Right hindlimb (tissue), 1 donor: ENCODE data around the gene SATB1.

Source experiments
- DNase-seq: peaks from one replicate; pipeline ENCODE4 v3.0.0-alpha.2; 2018

The SATB1 gene

GRCh38 chr3:18396428-18396827, 28.7 kb downstream of the SATB1 start:
- DNase-seq = no peak

DNA sequence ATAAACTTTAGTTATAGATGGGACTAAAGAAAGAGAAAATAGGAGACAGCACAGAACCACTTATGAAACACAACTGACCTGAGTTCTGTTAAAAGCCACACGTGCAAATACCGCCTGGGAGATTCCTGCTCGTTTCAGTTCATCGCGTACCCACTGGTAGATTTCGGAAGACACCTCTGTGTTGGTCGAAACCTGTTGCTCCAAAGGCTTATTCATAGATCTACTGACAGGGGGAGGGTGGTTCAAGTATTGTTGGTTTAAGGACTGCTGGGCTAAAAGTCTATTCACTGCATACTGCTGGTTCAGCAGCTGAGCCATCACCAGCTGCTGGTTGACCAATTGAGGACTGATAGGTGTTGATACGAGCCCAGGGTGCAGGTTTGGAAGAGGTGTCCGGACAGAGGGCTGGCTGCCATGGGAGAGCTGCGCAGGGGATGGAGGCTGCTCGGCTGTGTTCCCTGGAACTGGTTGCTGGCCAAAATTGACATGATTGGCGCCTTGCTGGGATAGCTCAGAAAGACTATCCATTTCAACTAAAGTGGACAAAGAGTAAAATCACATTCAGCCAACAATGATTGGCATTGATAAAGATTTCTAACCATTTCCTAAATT, 30.6 kb downstream of the SATB1 start:
- DNase-seq = no peak

GRCh38 chr3:18393906-18394305, 31.2 kb downstream of the SATB1 start:
- no peak for DNase-seq

GRCh38 chr3:18390024-18390660, 35.0 kb downstream of the SATB1 start:
- DNase-seq = no peak

DNA sequence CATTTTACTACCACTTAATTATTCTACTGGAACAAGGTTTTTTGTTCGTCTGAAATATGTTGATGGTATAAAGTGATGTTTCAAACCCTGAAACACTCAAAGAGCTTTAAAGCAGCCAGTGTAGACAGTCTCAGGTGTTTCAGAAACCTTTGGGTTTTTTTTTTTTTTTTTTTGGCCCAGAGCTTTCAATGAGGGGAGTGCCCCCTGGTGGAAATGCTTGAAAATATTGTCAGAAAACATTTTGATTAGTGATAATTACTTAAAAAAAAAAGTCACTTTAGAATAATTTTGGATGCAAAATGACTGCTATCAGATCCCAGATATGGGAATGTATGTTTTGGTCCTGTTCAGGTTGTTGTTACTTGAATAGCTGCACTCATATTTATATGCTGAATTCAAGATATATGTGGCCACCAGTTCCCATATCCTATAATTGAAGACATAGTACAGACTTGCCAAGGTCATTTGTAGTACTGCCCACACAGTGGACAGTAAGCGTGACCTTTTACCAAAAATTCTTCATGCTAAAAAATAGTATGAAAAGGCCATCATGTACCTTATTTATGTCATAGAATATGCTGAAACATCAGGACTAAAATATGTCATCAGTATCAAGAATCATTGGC, 35.9 kb downstream of the SATB1 start:
- DNase-seq = no peak

GRCh38 chr3:18386274-18386890, 38.8 kb downstream of the SATB1 start:
- DNase-seq = no peak

GRCh38 chr3:18385706-18386105, 39.4 kb downstream of the SATB1 start:
- DNase-seq = no peak

DNA sequence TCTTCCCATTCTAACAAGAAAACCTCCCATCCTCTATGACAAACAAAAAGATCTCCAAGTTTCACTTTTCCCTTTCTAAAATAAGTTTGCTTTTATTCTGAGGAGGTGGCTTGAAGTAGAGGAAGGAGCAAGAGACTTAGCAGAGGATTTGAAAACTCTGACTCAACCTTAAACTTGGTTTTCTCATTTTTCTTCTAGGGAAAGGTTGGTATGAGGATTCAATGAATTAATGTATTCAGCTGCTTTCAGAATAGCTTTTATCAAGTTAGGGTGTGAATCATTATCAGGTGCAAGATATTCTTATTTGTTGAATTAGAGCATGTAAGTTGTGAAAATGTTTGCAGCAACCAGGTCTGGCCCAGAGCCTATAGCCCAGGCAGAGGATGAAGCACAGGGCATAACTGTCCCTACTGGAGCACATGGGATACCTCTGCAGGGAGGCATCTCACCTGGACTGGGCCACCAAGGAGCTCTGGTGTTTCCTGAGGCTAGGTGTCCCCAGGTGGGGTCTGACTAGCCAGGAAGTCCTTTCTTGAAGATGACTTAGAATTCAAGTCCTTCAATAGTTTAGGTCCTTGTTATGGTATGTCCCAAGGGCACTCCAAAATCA, 42.3 kb downstream of the SATB1 start:
- DNase-seq = no peak

DNA sequence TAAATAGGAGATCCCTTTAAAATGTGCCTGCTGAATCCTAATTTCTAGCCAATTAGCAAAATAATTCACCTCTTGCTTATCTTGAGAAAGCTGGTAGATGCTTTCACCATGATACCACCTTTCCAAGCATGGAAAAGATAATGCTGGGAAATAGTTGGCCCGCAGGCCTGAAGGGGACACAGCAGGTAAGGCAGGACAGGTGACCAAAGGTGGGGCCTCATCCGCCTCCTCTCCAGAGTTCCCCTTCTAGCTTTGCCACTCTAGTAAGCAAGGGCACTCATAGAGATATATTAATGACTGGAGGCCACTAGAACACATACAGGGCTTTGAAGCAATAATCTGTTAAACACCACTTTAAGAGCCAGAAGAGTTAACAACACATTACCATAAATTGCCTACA, 45.5 kb downstream of the SATB1 start:
- no peak for DNase-seq

DNA sequence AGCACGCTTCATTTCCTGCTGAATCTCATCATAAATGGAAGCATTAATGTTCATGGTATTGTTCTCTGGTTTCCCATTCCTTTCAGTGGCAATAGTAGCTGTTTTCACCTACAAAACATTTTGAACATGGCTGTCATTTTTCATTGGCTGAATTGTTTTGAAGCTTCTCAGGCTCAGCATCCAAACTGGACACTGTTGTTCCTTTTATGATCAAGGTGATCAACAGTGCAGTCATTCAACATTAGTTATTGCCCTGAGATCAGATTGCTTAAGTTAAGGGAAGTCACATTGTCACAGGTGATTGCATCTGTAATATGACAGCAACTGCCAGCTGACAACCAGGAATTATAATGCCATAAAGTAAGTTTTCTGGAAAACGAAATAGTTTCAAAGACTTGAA, 46.9 kb downstream of the SATB1 start:
- no peak for DNase-seq

- no peak for DNase-seq
Measured at GRCh38 chr3:18376682-18377081, 48.5 kb downstream of the SATB1 start.

- DNase-seq = no peak
Measured at GRCh38 chr3:18372786-18373405, 52.2 kb downstream of the SATB1 start.

DNA sequence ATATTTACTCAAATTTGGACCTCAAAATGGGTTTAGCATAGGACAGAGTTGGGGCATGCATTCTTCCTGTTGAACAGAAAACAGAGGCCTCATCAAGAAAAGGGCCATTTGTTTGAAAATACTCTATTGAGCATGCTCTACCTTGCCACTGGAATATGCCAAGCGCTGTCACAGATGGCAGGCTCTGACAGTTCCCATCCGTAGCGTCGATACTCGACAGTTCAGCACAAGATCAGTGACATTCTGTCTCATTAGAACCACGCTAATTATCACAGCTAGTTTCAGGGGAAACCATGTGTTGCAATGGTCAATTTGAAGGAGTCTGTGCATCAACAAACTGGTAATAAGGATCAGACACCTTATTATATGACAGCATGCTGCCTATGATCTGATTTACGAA, 54.5 kb downstream of the SATB1 start:
- no peak for DNase-seq

- no peak for DNase-seq
Measured at GRCh38 chr3:18369551-18370185, 55.5 kb downstream of the SATB1 start.

GRCh38 chr3:18366258-18366657, 58.9 kb downstream of the SATB1 start:
- DNase-seq = no peak

DNA sequence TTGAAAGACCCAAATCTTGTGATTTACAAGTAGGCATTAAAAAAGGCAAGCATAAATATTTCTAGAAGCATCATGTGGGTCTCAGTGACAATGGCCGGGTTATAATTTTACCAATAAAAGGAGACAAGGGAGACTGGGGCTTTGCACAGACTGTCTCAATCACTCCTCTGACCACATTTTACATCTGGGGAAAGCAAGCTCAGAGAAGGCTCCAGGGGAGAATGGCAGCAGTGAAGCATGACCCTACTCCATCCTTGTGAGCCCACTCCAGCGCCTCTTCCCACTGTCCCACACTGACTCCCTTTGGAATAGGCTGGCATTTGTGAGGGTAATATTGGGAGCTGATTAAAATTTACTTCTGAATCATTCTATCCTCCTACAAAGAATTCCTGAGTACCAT, 61.8 kb downstream of the SATB1 start:
- DNase-seq = no peak

GRCh38 chr3:18357747-18358146, 67.4 kb downstream of the SATB1 start:
- DNase-seq = no peak

DNA sequence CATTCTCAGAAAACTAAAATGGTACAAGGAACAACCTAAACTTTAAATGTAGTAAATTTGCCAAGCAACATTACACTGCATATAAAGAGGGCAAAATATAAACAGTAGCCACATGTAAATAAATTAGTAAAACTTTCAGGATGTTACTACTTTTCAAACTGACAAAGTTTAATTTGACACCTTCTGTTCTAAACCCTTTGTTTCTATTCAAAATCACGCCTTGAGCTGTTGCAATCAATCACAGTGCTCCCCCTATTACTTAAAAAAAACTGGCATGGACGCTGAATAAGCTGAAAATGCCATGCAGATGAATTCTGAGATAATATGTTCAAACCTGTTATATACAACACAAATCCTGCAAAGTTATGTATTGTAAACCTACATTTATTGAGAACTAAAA, 69.3 kb downstream of the SATB1 start:
- DNase-seq = no peak

DNA sequence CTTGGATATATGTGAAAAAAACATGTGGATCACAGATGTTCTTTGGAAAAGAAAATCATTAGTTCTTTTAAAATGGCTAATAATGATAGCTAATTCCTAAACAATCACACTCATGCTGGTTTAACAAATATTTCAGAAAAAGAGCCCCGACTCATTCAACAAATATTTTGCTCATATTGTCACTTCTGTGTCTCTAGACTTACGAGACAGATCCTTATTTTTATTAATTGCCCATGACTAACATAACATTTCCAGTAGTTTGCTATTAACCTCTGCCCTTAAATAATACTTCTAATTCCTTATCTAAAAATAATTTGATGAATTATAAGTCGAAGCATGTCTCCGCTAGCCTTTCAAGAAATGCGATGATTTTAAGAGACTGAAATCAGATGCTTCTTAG, 70.4 kb downstream of the SATB1 start:
- no peak for DNase-seq

DNA sequence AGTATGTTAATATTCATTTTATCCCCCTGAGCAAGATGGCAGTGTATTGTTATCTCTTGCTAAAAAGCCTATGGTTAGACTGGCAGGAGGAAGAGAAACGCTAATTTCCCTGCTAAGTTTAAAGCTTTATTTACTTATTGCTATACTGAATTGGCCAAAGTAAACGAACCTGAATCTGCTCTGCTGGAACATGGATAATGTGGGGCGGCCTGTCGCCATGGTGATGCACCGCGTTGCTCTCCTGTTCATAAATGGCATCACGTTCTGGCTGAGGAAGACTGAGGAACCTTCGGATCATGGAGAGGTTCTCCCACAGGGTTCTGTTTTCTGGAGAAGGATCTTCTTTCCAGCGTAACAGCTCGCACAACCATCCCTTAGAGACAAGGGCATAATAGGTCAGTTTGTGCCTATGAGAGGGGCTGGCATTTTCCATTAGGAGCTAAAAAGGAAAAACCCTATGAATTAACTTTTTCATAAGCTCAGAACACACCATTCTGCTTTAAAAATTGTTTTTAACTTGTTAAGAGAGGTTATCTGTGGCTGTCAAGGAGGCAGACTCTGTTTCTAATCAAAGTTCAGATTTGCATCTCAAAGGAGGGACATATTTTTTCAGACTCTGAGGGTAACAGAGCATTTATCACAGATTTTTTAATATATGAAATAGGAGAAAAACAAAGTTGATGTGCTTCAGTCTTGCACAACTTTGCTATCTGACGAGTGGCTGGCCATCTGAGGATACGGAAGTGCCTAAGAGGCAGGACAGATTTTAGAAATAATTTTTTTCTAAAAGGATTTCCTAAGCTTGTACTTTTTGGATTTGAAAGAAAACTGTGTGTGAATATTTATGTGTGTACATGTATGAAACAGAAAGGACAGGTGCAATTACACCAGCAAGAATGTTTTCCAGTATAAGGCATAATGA, 73.1 kb downstream of the SATB1 start:
- DNase-seq = peak; percentile 21

- no peak for DNase-seq
Measured at GRCh38 chr3:18351069-18351628, 74.0 kb downstream of the SATB1 start.
